ENCODE results near the gene TSPYL1. TPM values are rescaled to one million over a fixed set of nuclear protein-coding genes. Genes with fewer than 3 reads are reported as not detected.
A peak's percentile ranks its signal among the peaks of the same experiment; 100 is the strongest.

TSPYL1 gene
- total RNA-seq, 4 donors from 2014 or later: 16.1 to 59.8 (median 47.9) TPM

DNA sequence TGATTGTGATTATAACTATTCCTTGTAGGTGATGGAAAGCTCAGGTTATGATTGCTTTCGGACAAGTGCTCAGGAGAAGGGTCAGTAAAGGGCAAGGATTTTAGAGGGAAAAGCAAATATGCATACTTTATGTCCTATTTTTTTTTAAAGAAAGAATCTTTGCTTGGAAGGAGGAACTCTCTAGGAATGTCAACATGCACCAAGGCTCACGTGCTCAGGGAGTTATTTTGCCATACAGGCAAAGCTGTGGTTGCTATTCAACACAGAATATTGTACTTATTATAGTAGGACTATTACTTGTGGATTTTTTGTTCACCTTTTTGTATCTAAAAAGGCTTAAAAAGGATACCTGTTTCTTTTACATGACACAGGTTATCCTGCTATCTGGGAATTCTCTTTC is 3.0 kb upstream of the TSPYL1 start:
- intact Hi-C loops (cut with DNase I; ENCODE audit: low total_unique reads) (loop anchor here (10.0 kb wide), 1 partner anchor 252 kb away; no protein-coding TSS in a partner anchor), in situ Hi-C loops (cut with MboI; ENCODE audit: low pct_ligation_motif_present in 1 of 4, low pct_unique_long_range_greater_than_20kb in 1 of 4, low sequenced_read_pairs in 3 of 4) (loop anchor here in 2 of 4 donors (10.0 to 25.0 kb wide), 3 partner anchors 130 to 380 kb away; partner anchors contain the start of gene ZUP1 (in 1 of the 2))
- WGBS, 2 donors (ENCODE audit: low coverage in 1 of 2): 78 to 84% methylated on average over 2 of the region's 2 CpGs

DNA sequence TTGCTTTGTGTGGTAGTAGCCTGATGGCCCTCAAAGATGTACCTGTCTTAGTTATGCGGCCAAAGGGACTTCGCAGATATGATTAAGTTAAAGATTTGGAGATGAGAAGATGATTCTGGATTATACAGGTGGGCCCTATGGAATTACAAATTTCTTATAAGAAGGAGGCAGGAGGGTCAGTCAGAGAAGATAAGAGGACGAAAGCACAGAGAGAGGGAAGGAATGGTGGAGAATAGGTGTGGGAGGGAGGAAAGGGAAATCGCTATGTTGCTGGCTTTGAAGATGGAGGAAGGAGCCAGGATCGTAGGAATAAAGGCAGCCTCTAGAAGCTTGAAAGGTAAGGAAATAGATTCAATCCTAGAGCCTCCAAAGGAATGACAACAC is 1.2 kb upstream of the TSPYL1 start:
- in situ Hi-C loops (cut with MboI; ENCODE audit: low pct_ligation_motif_present in 1 of 4, low pct_unique_long_range_greater_than_20kb in 1 of 4, low sequenced_read_pairs in 3 of 4) (loop anchor here in 2 of 4 donors (10.0 to 25.0 kb wide), 3 partner anchors 131 to 381 kb away; partner anchors contain the start of gene ZUP1 (in 1 of the 2)), intact Hi-C loops (cut with DNase I; ENCODE audit: low total_unique reads) (loop anchor here (10.0 kb wide), 1 partner anchor 254 kb away; no protein-coding TSS in a partner anchor)
- Histone ChIP-seq H3K4me3 (no peak overlapping the region), H3K27ac (peak overlapping the region in 3 of 4 donors; percentile 96 to 99 (median 98)), H3K9me3 (no peaks in the 10 kb centered on the region), H3K27me3 (no peaks in the 10 kb centered on the region), H3K36me3 (no peaks in the 10 kb centered on the region), H3K4me1 (peaks cover 3 to 37% (median 32%) of the 10 kb centered on the region in 4 donors)
- DNase-seq: no peak
- TF ChIP-seq POLR2AphosphoS5 (IDR thresholded peaks at IDR 0.05) (no peak), POLR2A (IDR thresholded peaks at IDR 0.05) (no peak), EP300 (IDR thresholded peaks at IDR 0.05; ENCODE audit: low read depth) (no peak)
- WGBS, 2 donors (ENCODE audit: low coverage in 1 of 2): 88 to 90% methylated on average over 5 of the region's 5 CpGs

More for the DNA sequence above, 3.0 kb upstream of the TSPYL1 start:
- Histone ChIP-seq H3K27me3 (no peaks in the 10 kb centered on the region), H3K36me3 (no peaks in the 10 kb centered on the region), H3K9me3 (no peaks in the 10 kb centered on the region), H3K27ac (no peak overlapping the region), H3K4me3 (no peak overlapping the region), H3K4me1 (peaks cover 3 to 20% (median 14%) of the 10 kb centered on the region in 4 donors)
- no peak for DNase-seq
- TF ChIP-seq EP300 (IDR thresholded peaks at IDR 0.05; ENCODE audit: low read depth) (no peak), POLR2A (IDR thresholded peaks at IDR 0.05) (no peak), POLR2AphosphoS5 (IDR thresholded peaks at IDR 0.05) (no peak)
- TF ChIP-seq, protein P1, sequence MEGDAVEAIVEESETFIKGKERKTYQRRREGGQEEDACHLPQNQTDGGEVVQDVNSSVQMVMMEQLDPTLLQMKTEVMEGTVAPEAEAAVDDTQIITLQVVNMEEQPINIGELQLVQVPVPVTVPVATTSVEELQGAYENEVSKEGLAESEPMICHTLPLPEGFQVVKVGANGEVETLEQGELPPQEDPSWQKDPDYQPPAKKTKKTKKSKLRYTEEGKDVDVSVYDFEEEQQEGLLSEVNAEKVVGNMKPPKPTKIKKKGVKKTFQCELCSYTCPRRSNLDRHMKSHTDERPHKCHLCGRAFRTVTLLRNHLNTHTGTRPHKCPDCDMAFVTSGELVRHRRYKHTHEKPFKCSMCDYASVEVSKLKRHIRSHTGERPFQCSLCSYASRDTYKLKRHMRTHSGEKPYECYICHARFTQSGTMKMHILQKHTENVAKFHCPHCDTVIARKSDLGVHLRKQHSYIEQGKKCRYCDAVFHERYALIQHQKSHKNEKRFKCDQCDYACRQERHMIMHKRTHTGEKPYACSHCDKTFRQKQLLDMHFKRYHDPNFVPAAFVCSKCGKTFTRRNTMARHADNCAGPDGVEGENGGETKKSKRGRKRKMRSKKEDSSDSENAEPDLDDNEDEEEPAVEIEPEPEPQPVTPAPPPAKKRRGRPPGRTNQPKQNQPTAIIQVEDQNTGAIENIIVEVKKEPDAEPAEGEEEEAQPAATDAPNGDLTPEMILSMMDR (IDR thresholded peaks at IDR 0.05): no peak

DNA sequence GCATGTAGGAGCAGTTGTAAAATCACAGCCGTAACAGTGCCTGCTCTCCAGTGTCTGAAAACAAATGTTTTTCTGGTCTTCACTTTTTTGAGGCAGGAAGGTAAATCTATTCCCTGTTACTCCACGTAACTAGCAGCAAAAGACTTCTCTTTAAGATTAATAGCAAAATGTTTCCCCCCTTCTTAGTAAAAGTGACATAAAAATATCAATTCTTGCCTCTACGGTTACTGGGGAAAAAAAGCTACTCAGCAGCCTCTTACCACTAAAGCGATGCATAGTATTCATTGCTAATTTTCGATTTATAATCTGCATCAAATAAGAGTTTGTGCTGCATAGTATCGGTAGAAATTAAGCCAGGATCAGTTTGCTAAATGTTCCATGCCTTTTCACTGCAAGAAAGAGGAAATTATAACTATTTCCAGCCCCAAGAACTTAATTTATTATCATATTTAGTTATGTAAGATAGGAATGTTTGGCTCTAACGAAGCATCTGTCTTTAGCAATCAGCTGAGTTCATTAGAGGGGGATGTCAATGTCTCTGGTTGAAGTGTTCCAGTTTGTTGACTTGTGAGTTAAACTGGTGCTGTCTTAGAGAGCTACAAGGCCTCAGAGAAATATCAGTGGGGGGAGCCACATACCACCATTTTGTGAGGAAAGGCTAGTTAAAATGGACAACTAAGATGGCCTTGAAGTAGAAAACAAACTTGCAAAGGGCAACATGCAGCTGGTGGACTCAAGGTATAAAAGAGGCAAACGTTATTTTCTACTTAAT is 617 bp upstream of the TSPYL1 start:
- H3K4me1 ChIP-seq: peaks cover 3 to 42% (median 35%) of the 10 kb centered on the region in 4 donors
- intact Hi-C loops (cut with DNase I; ENCODE audit: low total_unique reads) (loop anchor here (10.0 kb wide), 1 partner anchor 254 kb away; no protein-coding TSS in a partner anchor), in situ Hi-C loops (cut with MboI; ENCODE audit: low pct_ligation_motif_present in 1 of 4, low pct_unique_long_range_greater_than_20kb in 1 of 4, low sequenced_read_pairs in 3 of 4) (loop anchor here in 2 of 4 donors (10.0 to 25.0 kb wide), 3 partner anchors 132 to 382 kb away; partner anchors contain the start of gene ZUP1 (in 1 of the 2))

DNA sequence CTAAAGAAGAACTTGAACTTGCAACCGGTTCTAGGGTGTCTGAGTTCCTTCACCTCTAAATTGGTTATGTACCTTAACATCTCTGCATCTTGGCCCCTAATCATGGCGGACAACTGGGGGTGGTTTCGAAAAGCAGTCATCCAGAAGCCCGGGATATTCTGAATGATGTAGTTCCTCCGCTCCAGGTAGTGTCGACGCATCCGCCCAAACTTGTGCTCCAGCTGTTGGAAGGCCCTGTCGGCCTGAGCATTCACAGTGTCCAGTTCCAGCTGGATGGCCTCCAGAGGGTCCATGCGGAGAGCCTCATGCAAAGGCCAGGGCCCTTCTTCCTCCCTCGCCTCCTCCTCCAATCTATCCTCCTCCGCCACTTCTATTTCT is 887 bp downstream of the TSPYL1 start:
- Histone ChIP-seq H3K27me3 (no peaks in the 10 kb centered on the region), H3K36me3 (peaks cover 0 to 5% (median 2%) of the 10 kb centered on the region in 4 donors), H3K4me3 (peak overlapping the region; percentile 47 to 86 (median 81)), H3K27ac (peak overlapping the region; percentile 96 to 99 (median 98)), H3K4me1 (peaks cover 3 to 53% (median 41%) of the 10 kb centered on the region in 4 donors), H3K9me3 (no peaks in the 10 kb centered on the region)
- intact Hi-C loops (cut with DNase I; ENCODE audit: low total_unique reads) (no loop called here), in situ Hi-C loops (cut with MboI; ENCODE audit: low pct_ligation_motif_present in 1 of 4, low pct_unique_long_range_greater_than_20kb in 1 of 4, low sequenced_read_pairs in 3 of 4) (loop anchor here in 2 of 4 donors (10.0 to 25.0 kb wide), 3 partner anchors 133 to 383 kb away; partner anchors contain the start of gene ZUP1 (in 1 of the 2))
- no peak for DNase-seq
- no peak for TF ChIP-seq POLR2AphosphoS5 (IDR thresholded peaks at IDR 0.05)
- TF ChIP-seq POLR2A (IDR thresholded peaks at IDR 0.05): no peak
- TF ChIP-seq, protein P1 (IDR thresholded peaks at IDR 0.05): no peak
- no peak for TF ChIP-seq EP300 (IDR thresholded peaks at IDR 0.05; ENCODE audit: low read depth)
- WGBS, 2 donors (ENCODE audit: low coverage in 1 of 2): 5 to 6% methylated on average over 11 to 12 of the region's 12 CpGs

More for the DNA sequence above, 617 bp upstream of the TSPYL1 start:
- WGBS, 2 donors (ENCODE audit: low coverage in 1 of 2): 9 to 10% methylated on average over 7 to 8 of the region's 8 CpGs
- Histone ChIP-seq H3K36me3 (no peaks in the 10 kb centered on the region), H3K4me3 (peak overlapping the region; percentile 49 to 86 (median 81)), H3K27ac (peak overlapping the region; percentile 96 to 99 (median 98)), H3K27me3 (no peaks in the 10 kb centered on the region), H3K9me3 (no peaks in the 10 kb centered on the region)
- TF ChIP-seq POLR2A (IDR thresholded peaks at IDR 0.05): no peak
- TF ChIP-seq, protein P1 (IDR thresholded peaks at IDR 0.05): no peak
- TF ChIP-seq POLR2AphosphoS5 (IDR thresholded peaks at IDR 0.05): no peak
- TF ChIP-seq EP300 (IDR thresholded peaks at IDR 0.05; ENCODE audit: low read depth): no peak
- DNase-seq: no peak
